HepG2 (cell line): Measurements from ENCODE around the gene CTSW. TPM values are rescaled to one million over a fixed set of nuclear protein-coding genes. Genes with fewer than 3 reads are reported as not detected.

Source experiments
- IRF1 ChIP-seq: sonication (generic); formaldehyde crosslinking; IDR thresholded peaks from 2 replicates; pipeline ENCODE4 v1.4.0; 2020; ENCODE audit warnings: low read depth, mild to moderate bottlenecking, missing genetic modification reagents
- MLLT10 ChIP-seq: sonication (generic); formaldehyde crosslinking; IDR thresholded peaks from 2 replicates; pipeline ENCODE4 v1.4.0; 2020; ENCODE audit warnings: missing genetic modification reagents
- PHF8 ChIP-seq: sonication (generic); formaldehyde crosslinking; IDR thresholded peaks from 2 replicates; pipeline ENCODE4 v1.5.0; 2020; ENCODE audit warnings: missing genetic modification reagents
- SKIL ChIP-seq: sonication (generic); formaldehyde crosslinking; IDR thresholded peaks from 2 replicates; pipeline ENCODE4 v1.8.0; 2022; ENCODE audit warnings: missing genetic modification reagents, mild to moderate bottlenecking, moderate library complexity, borderline replicate concordance
- SOX6 ChIP-seq, 2 experiments: fragments of 450-650 bp in 1 of 2; sonication (generic) in 1 of 2; formaldehyde crosslinking in 1 of 2; IDR thresholded peaks; 2 replicates each; pipeline versions ENCODE4 v1.4.0 to v1.6.1; 2017 to 2020; ENCODE audit warnings: antibody characterized with exemption in 1 of 2, mild to moderate bottlenecking in 1 of 2, missing genetic modification reagents in 1 of 2
- SRSF1 ChIP-seq: fragments of 200-400 bp; formaldehyde crosslinking; optimal IDR thresholded peaks from 2 replicates; pipeline ENCODE3; 2017; ENCODE audit warnings: mild to moderate bottlenecking, low read depth, low read length, moderate library complexity
- YEATS2 ChIP-seq: sonication (generic); formaldehyde crosslinking; IDR thresholded peaks from 2 replicates; pipeline ENCODE4 v1.4.0; 2020; ENCODE audit warnings: missing genetic modification reagents, borderline replicate concordance
- ZNF124 ChIP-seq: sonication (generic); formaldehyde crosslinking; IDR thresholded peaks from 2 replicates; pipeline ENCODE4 v1.4.0; 2020; ENCODE audit warnings: missing genetic modification reagents
- ZNF230 ChIP-seq: sonication (generic); formaldehyde crosslinking; IDR thresholded peaks from 2 replicates; pipeline ENCODE4 v1.4.0; 2020; ENCODE audit warnings: mild to moderate bottlenecking, missing genetic modification reagents
- ZNF232 ChIP-seq: sonication (generic); formaldehyde crosslinking; IDR thresholded peaks from 2 replicates; pipeline ENCODE4 v1.4.0; 2020; ENCODE audit warnings: missing genetic modification reagents, borderline replicate concordance
- ZNF773 ChIP-seq: sonication (generic); formaldehyde crosslinking; IDR thresholded peaks from 2 replicates; pipeline ENCODE4 v1.4.0; 2020; ENCODE audit warnings: missing genetic modification reagents, borderline replicate concordance
- polyA plus RNA-seq, 8 experiments: library from polyadenylated mRNA; depleted of rRNA in 3 of 8; stranded (reverse) in 7 of 8; unstranded in 1 of 8; fragments of >200 nt; fragmentation: Illumina TruSeq in 4 of 8; extraction: Trizol in 4 of 8; gene quantifications; 2 replicates each; pipeline versions ENCODE4 v1.2.1 to v1.2.3, GENCODE V29; 2011 to 2016; ENCODE audit warnings: low read depth in 4 of 8, missing spikeins in 1 of 8, mixed read lengths in 1 of 8; ENCODE audit not compliant: insufficient read depth in 1 of 8
- total RNA-seq, 5 experiments: library from RNA; depleted of rRNA; stranded (reverse); fragments of >200 nt; fragmentation: Illumina TruSeq; extraction: Trizol; gene quantifications; 2 replicates each; pipeline ENCODE4 v1.2.3, GENCODE V29; 2016; ENCODE audit warnings: low read depth in 1 of 5

The CTSW gene
- total and polyA plus RNA-seq, 2 of the 13 experiments (the other 11 are each of a cell fraction or from before 2014, with no cell fraction given) = 0.09 TPM; not detected in 1

- TF ChIP-seq SRSF1 (no peak), IRF1 (CRISPR knock-in tag) (no peak), PHF8 (CRISPR knock-in tag) (0 out of 2 replicates have a peak, but pooled peaks have one; percentile 15), ZNF773 (no peak), MLLT10 (CRISPR knock-in tag) (no peak), ZNF124 (CRISPR knock-in tag) (no peak), ZNF230 (CRISPR knock-in tag) (no peak), SKIL (no peak), YEATS2 (CRISPR knock-in tag) (no peak), SOX6 (IDR thresholded peaks at IDR 0.05) (no peak), SOX6 (CRISPR knock-in tag; IDR thresholded peaks at IDR 0.05) (0 out of 2 replicates have a peak, but pooled peaks have one; percentile 13), ZNF232 (no peak)
Observed at GRCh38 chr11:65927904-65928397, 48.3 kb downstream of the CTSW start (continued).
